HepG2 (cell line): ENCODE data around the gene CPZ. TPM values are rescaled to one million over a fixed set of nuclear protein-coding genes. Genes with fewer than 3 reads are reported as not detected.

Experiments
- ATAC-seq: fragments of 200-7000 bp; cut with Tn5 transposase; 3 replicates; pipeline ENCODE4 v1.9.1; 2020; ENCODE audit warnings: mild to moderate bottlenecking, moderate library complexity
- BruUV-seq: library from RNA; stranded (reverse); fragments of 400-500 nt; replicated peaks from 2 replicates; lab custom pipeline; 2021; lab: Mats Ljungman, UMichigan
- CTCF ChIA-PET: fragments of 300-600 bp; formaldehyde crosslinking; extraction: SDS; loops from one replicate; lab custom pipeline; 2021; ENCODE audit warnings: low total read pairs, inconsistent platforms, low intra/inter-chr PET ratio; lab: Yijun Ruan, JAX
- POLR2A ChIA-PET: fragments of 350-600 bp; sonication (Branson Sonifier 250); formaldehyde crosslinking; loops from one replicate; lab custom pipeline; 2020; ENCODE audit warnings: antibody characterized with exemption, inconsistent platforms; lab: Yijun Ruan, JAX
- DNase-seq: peaks from one replicate; pipeline ENCODE4 v3.0.0-alpha.2; 2015; ENCODE audit warnings: low spot score
- FAIRE-seq: peaks from 3 replicates; lab custom pipeline; 2011; peaks lifted over from hg19 to GRCh38; lab: Jason Lieb, UNC
- H2AFZ ChIP-seq: one replicate; pipeline ENCODE4 v1.6.1; 2011; ENCODE audit warnings: low read length, inconsistent platforms
- H3K27ac ChIP-seq: fragments of 300-600 bp; 3 replicates; pipeline ENCODE4 v1.8.0; 2011; ENCODE audit warnings: mixed run types, mild to moderate bottlenecking, mixed read lengths, low read length, inconsistent platforms; ENCODE audit not compliant: insufficient read depth; ENCODE audit errors: extremely low read length
- H3K27me3 ChIP-seq, 2 experiments: fragments of 200-600 bp in 1 of 2; 2 replicates in 1 of 2; 3 replicates in 1 of 2; pipeline versions ENCODE4 v1.6.0 to v1.8.0; 2011; ENCODE audit warnings: low read length in 2 of 2, mild to moderate bottlenecking in 2 of 2, moderate library complexity in 2 of 2, inconsistent platforms in 1 of 2; ENCODE audit not compliant: insufficient read depth in 2 of 2, control insufficient read depth in 1 of 2
- H3K36me3 ChIP-seq, 2 experiments: fragments of 200-600 bp in 1 of 2; replicated peaks in 1 of 2; 2 replicates in 1 of 2; 3 replicates in 1 of 2; pipeline versions ENCODE4 v1.5.1 to v1.8.0; 2011; ENCODE audit warnings: low read length in 2 of 2, inconsistent platforms in 1 of 2; ENCODE audit not compliant: insufficient read depth in 2 of 2, control insufficient read depth in 1 of 2
- H3K4me1 ChIP-seq: 2 replicates; pipeline ENCODE4 v1.5.1; 2012; ENCODE audit warnings: low read length, inconsistent platforms; ENCODE audit not compliant: insufficient read depth
- H3K4me2 ChIP-seq: 2 replicates; pipeline ENCODE4 v1.6.0; 2011; ENCODE audit warnings: low read depth, low read length, inconsistent platforms
- H3K4me3 ChIP-seq, 3 experiments: fragments of 200-600 bp in 1 of 3; sonication (generic), shearing (Covaris generic) in 1 of 3; replicated peaks in 1 of 3; 2 replicates each; pipeline ENCODE4 v1.5.1; 2011 to 2016; ENCODE audit warnings: low read length in 3 of 3, inconsistent platforms in 2 of 3, low read depth in 2 of 3, mild to moderate bottlenecking in 2 of 3, control low read depth in 1 of 3, mixed read lengths in 1 of 3; ENCODE audit not compliant: insufficient read depth in 1 of 3
- H3K79me2 ChIP-seq: one replicate; pipeline ENCODE4 v1.6.1; 2011; ENCODE audit warnings: low read length, inconsistent platforms; ENCODE audit not compliant: insufficient read depth
- H3K9ac ChIP-seq: 2 replicates; pipeline ENCODE4 v1.6.0; 2011; ENCODE audit warnings: mild to moderate bottlenecking, low read depth, low read length, inconsistent platforms; ENCODE audit not compliant: insufficient read depth
- H3K9me3 ChIP-seq: 2 replicates; pipeline ENCODE4 v1.5.1; 2012; ENCODE audit warnings: mild to moderate bottlenecking, low read length
- H4K20me1 ChIP-seq: 2 replicates; pipeline ENCODE4 v1.6.0; 2011; ENCODE audit warnings: inconsistent platforms, mild to moderate bottlenecking, low read length, moderate library complexity; ENCODE audit not compliant: insufficient read depth
- ETS1 ChIP-seq: sonication (generic); formaldehyde crosslinking; IDR thresholded peaks from 2 replicates; pipeline ENCODE4 v1.4.0; 2020; ENCODE audit warnings: missing genetic modification reagents
- MXD4 ChIP-seq: IDR thresholded peaks from 2 replicates; pipeline ENCODE4 v1.6.1; 2016; ENCODE audit warnings: mild to moderate bottlenecking, missing biosample characterization, missing genetic modification reagents
- PAF1 ChIP-seq: IDR thresholded peaks from 2 replicates; pipeline ENCODE4 v1.6.1; 2016; ENCODE audit warnings: missing genetic modification reagents, missing compliant biosample characterization
- PTBP1 ChIP-seq: fragments of 200-400 bp; formaldehyde crosslinking; IDR thresholded peaks from 2 replicates; pipeline ENCODE4 v1.6.1; 2018; ENCODE audit warnings: low read length, low read depth; ENCODE audit not compliant: poor library complexity, severe bottlenecking
- SKI ChIP-seq: fragments of 450-650 bp; IDR thresholded peaks from one replicate; pipeline ENCODE4 v1.6.1; 2018; ENCODE audit warnings: mild to moderate bottlenecking; ENCODE audit not compliant: partially characterized antibody
- ZEB1 ChIP-seq: IDR thresholded peaks from 2 replicates; pipeline ENCODE4 v1.6.1; 2012; ENCODE audit warnings: mild to moderate bottlenecking, low read depth, inconsistent platforms; ENCODE audit not compliant: insufficient replicate concordance
- ZNF17 ChIP-seq: sonication (generic); formaldehyde crosslinking; IDR thresholded peaks from 2 replicates; pipeline ENCODE4 v1.5.0; 2020; ENCODE audit warnings: mild to moderate bottlenecking, missing genetic modification reagents
- ZNF451 ChIP-seq: sonication (generic); formaldehyde crosslinking; IDR thresholded peaks from 2 replicates; pipeline ENCODE4 v1.5.0; 2020; ENCODE audit warnings: mild to moderate bottlenecking, missing genetic modification reagents
- ZNF572 ChIP-seq: sonication (generic); formaldehyde crosslinking; IDR thresholded peaks from 2 replicates; pipeline ENCODE4 v1.5.1; 2020; ENCODE audit warnings: mild to moderate bottlenecking, missing genetic modification reagents
- ZNF720 ChIP-seq: sonication (generic); formaldehyde crosslinking; IDR thresholded peaks from 2 replicates; pipeline ENCODE4 v1.4.0; 2020; ENCODE audit warnings: missing genetic modification reagents
- WGBS: methylation state at CpG from one replicate; pipeline ENCODE4 v1.1.6; 2017; ENCODE audit warnings: low lambda C conversion rate; 5-methylcytosine and 5-hydroxymethylcytosine counted together
- in situ Hi-C: cut with HindIII; loops from 2 replicates; pipeline ENCODE4 v1.10.0; 2017; ENCODE audit warnings: low pct_unique_long_range_greater_than_20kb; ENCODE audit not compliant: extremely low pct_ligation_motif_present
- intact Hi-C: fragments of 100-400 bp; cut with micrococcal nuclease; formaldehyde crosslinking; loops from one replicate; pipeline ENCODE4 v1.10.0; 2022; ENCODE audit not compliant: unreplicated experiment
- polyA plus RNA-seq, 8 experiments: library from polyadenylated mRNA; depleted of rRNA in 3 of 8; stranded (reverse) in 7 of 8; unstranded in 1 of 8; fragments of >200 nt; fragmentation: Illumina TruSeq in 4 of 8; extraction: Trizol in 4 of 8; gene quantifications; 2 replicates each; pipeline versions ENCODE4 v1.2.1 to v1.2.3, GENCODE V29; 2011 to 2016; ENCODE audit warnings: low read depth in 4 of 8, missing spikeins in 1 of 8, mixed read lengths in 1 of 8; ENCODE audit not compliant: insufficient read depth in 1 of 8
- total RNA-seq, 5 experiments: library from RNA; depleted of rRNA; stranded (reverse); fragments of >200 nt; fragmentation: Illumina TruSeq; extraction: Trizol; gene quantifications; 2 replicates each; pipeline ENCODE4 v1.2.3, GENCODE V29; 2016; ENCODE audit warnings: low read depth in 1 of 5
- TF ChIP-seq, protein P1 (sequence below): sonication (generic); formaldehyde crosslinking; IDR thresholded peaks from 2 replicates; pipeline ENCODE4 v1.9.0; 2021; ENCODE audit warnings: missing genetic modification reagents, borderline replicate concordance
- TF ChIP-seq, protein P2 (sequence below): IDR thresholded peaks from 2 replicates; pipeline ENCODE4 v1.6.1; 2016; ENCODE audit warnings: missing compliant biosample characterization, missing genetic modification reagents, borderline replicate concordance

CPZ gene
- total and polyA plus RNA-seq, 2 of the 13 experiments (the other 11 are each of a cell fraction or from before 2014, with no cell fraction given) = 0.58 to 0.61 TPM

- in situ Hi-C loops (loop anchor here (5.0 kb wide), 1 partner anchor 118 kb away; no protein-coding TSS in a partner anchor), intact Hi-C loops (no loop called here)
- Histone ChIP-seq H3K27me3 (peaks cover 13 to 67% of the 10 kb centered on the region in 2 experiments), H3K4me3 (no peak overlapping the region), H3K27ac (no peak overlapping the region), H3K4me2 (no peak overlapping the region), H3K9me3 (no peaks in the 10 kb centered on the region), H3K4me1 (peaks cover 20% of the 10 kb centered on the region), H2AFZ (no peak overlapping the region), H3K36me3 (no peaks in the 10 kb centered on the region), H4K20me1 (peaks cover 5% of the 10 kb centered on the region; the same call in 1 of the 2 replicates), H3K9ac (no peak overlapping the region), H3K79me2 (no peaks in the 10 kb centered on the region)
- no TSS peak for BruUV-seq
- ChIA-PET POLR2A (no interaction called here), CTCF (no interaction called here)
- ATAC-seq = no peak
- WGBS = 2% methylated on average over 5 of the region's 5 CpGs
- no peak for DNase-seq
- FAIRE-seq = no peak
- no peak for TF ChIP-seq ZNF451 (CRISPR knock-in tag)
- no peak for TF ChIP-seq SKI
- TF ChIP-seq, protein P1, sequence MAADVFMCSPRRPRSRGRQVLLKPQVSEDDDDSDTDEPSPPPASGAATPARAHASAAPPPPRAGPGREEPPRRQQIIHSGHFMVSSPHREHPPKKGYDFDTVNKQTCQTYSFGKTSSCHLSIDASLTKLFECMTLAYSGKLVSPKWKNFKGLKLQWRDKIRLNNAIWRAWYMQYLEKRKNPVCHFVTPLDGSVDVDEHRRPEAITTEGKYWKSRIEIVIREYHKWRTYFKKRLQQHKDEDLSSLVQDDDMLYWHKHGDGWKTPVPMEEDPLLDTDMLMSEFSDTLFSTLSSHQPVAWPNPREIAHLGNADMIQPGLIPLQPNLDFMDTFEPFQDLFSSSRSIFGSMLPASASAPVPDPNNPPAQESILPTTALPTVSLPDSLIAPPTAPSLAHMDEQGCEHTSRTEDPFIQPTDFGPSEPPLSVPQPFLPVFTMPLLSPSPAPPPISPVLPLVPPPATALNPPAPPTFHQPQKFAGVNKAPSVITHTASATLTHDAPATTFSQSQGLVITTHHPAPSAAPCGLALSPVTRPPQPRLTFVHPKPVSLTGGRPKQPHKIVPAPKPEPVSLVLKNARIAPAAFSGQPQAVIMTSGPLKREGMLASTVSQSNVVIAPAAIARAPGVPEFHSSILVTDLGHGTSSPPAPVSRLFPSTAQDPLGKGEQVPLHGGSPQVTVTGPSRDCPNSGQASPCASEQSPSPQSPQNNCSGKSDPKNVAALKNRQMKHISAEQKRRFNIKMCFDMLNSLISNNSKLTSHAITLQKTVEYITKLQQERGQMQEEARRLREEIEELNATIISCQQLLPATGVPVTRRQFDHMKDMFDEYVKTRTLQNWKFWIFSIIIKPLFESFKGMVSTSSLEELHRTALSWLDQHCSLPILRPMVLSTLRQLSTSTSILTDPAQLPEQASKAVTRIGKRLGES (CRISPR knock-in tag) = no peak
- TF ChIP-seq ZNF720 (CRISPR knock-in tag) = no peak
- no peak for TF ChIP-seq PAF1 (CRISPR knock-in tag)
- TF ChIP-seq ZNF17 (CRISPR knock-in tag) = no peak
- TF ChIP-seq ETS1 (CRISPR knock-in tag) = no peak
- no peak for TF ChIP-seq ZEB1
- no peak for TF ChIP-seq MXD4
- TF ChIP-seq PTBP1 = no peak
- TF ChIP-seq, protein P2, sequence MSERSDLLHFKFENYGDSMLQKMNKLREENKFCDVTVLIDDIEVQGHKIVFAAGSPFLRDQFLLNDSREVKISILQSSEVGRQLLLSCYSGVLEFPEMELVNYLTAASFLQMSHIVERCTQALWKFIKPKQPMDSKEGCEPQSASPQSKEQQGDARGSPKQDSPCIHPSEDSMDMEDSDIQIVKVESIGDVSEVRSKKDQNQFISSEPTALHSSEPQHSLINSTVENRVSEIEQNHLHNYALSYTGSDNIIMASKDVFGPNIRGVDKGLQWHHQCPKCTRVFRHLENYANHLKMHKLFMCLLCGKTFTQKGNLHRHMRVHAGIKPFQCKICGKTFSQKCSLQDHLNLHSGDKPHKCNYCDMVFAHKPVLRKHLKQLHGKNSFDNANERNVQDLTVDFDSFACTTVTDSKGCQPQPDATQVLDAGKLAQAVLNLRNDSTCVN = no peak
- TF ChIP-seq ZNF572 = no peak
Observed at GRCh38 chr4:8590546-8590880, 2.1 kb upstream of the CPZ start.
